HUES48 (cell line): ENCODE results near the gene PSG5.
"Not testable (repeated sequence)": the region's sequence is repeated elsewhere in the genome, so short reads cannot be mapped to it uniquely, and the experiment has no call there.

Experiments
- H3K27ac ChIP-seq: one replicate; pipeline ENCODE4 v1.7.0; 2013; ENCODE audit warnings: low read depth, low read length, inconsistent platforms
- H3K27me3 ChIP-seq: 2 replicates; pipeline ENCODE4 v1.6.1; 2013; ENCODE audit warnings: mild to moderate bottlenecking, low read length; ENCODE audit not compliant: control insufficient read depth, insufficient read depth
- H3K36me3 ChIP-seq: 2 replicates; pipeline ENCODE4 v1.6.1; 2013; ENCODE audit warnings: low read length; ENCODE audit not compliant: control insufficient read depth, insufficient read depth
- H3K4me1 ChIP-seq: 2 replicates; pipeline ENCODE4 v1.6.1; 2013; ENCODE audit warnings: mild to moderate bottlenecking, low read length; ENCODE audit not compliant: control insufficient read depth, insufficient read depth
- H3K4me3 ChIP-seq: 2 replicates; pipeline ENCODE4 v1.5.1; 2013; ENCODE audit warnings: mild to moderate bottlenecking, low read depth, low read length
- H3K9ac ChIP-seq: 2 replicates; pipeline ENCODE4 v1.6.1; 2013; ENCODE audit warnings: mild to moderate bottlenecking, low read depth, low read length, moderate library complexity
- H3K9me3 ChIP-seq: 2 replicates; pipeline ENCODE4 v1.6.1; 2013; ENCODE audit warnings: low read length; ENCODE audit not compliant: control insufficient read depth, insufficient read depth

The PSG5 gene

DNA sequence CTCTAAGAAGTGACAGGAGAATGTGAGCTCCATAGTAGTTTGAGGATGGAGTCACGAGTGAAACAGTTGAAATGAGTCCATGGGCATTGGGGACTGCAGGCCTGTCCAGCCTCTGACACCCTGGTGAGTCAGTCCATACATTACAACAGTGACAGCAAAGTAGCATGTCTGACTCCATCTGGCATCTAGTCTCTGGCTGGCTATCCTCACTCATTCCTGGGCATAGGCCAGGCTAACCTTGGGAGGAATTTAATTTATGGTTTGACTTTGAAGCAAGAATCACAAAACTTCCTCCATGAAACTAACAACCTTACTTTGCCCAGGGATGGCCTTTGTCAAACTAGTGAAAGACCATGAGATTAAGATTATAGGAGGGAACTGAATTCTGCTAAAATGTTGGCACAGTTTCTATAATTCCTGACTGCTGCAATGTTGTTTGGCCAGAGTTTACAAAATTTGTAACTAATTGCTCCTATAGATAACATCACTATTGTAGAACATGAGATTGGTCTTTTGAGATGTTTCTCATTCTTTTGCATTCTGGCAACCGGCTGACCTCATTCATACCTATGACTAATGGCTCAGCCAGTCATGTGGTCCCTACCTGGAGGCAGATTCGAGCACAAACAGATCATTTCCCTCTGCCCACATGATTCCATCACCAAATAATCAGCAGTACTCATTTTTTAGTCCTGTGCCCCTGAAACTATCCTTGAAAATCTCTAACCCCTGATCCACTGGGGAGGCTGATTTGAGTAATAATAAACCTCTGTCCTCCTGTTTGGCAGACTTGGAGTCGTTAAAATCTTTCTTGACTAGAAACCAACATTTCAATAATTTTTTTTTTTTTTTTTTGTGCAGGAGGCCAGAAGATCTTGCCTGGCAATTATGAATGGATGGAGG is 4.2 kb downstream of the PSG5 start:
- not testable (repeated sequence) for H3K4me1 ChIP-seq, H3K9ac ChIP-seq, H3K36me3 ChIP-seq, H3K27me3 ChIP-seq, H3K4me3 ChIP-seq, H3K27ac ChIP-seq
- peaks cover 19% of the 10 kb centered on the region; the same call in 1 of the 2 replicates for H3K9me3 ChIP-seq

DNA sequence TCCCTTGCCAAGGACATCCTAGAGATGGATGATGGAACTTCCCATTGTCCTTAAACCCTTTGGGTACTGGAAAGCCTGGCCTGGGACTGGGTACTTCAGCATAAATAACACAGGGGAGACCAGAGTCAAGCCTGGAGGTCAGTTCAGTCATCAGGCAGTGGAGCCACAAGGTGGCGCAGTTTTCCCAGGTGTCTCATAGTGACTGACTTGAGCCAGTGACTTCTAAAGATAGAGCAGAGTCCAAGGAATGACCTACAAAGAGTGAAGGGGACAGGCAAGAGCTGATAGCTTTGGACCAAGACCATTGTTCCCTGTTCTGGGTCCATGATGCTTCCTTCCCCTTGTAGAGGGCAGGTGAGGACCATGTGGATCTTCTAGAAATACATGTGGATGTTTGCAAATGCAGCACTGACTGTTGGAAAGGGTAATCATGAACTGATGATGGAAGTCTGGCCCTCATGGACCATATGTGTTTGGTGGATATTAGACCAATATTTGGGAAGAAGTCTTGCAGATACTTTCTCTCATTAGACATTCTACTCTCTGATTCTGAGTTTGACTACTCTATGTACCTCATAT is 6.7 kb downstream of the PSG5 start:
- H3K9me3 ChIP-seq, H3K9ac ChIP-seq, H3K36me3 ChIP-seq, H3K27me3 ChIP-seq, H3K4me3 ChIP-seq, H3K27ac ChIP-seq, H3K4me1 ChIP-seq: not testable (repeated sequence)

DNA sequence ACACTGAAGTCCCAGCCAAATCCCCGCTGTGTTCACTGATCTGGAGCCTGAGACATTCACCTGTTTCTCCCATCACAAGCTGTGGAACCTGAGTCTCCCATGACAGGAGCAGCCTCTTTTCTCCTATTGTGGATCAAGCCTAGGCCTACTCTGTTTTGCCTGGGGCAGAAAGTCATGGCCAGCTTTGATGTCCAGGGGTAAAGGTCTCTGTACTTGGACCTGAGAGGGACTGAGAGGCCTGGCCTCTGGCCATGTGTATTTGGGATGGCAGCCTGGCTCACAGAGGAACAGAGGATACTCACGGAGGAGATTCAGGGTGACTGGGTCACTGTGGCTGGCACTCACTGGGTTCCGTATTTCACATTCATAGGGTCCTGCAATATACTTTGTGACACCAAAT is 7.8 kb downstream of the PSG5 start:
- not testable (repeated sequence) for H3K27ac ChIP-seq, H3K4me3 ChIP-seq, H3K4me1 ChIP-seq, H3K36me3 ChIP-seq, H3K9me3 ChIP-seq, H3K27me3 ChIP-seq, H3K9ac ChIP-seq

DNA sequence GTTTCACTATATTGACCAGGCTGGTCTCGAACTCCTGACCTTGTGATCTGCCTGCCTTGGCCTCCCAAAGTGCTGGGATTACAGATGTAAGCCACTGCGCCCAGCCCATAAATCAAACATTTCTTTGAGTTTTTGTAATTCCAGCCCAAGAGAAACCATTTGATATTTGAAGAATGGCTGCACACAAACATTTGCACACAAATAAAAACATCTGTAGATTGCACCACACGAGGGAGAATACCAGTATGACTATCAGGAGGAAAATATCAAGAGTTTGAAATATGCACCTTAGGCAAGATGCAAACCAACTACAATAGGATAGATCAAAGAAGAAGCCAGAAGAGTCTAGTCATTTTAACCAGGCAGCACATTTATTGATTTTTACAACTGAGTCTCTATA is 20.4 kb downstream of the PSG5 start:
- not testable (repeated sequence) for H3K36me3 ChIP-seq, H3K4me1 ChIP-seq, H3K27ac ChIP-seq, H3K4me3 ChIP-seq, H3K9ac ChIP-seq, H3K27me3 ChIP-seq
- H3K9me3 ChIP-seq: peaks cover 31% of the 10 kb centered on the region

DNA sequence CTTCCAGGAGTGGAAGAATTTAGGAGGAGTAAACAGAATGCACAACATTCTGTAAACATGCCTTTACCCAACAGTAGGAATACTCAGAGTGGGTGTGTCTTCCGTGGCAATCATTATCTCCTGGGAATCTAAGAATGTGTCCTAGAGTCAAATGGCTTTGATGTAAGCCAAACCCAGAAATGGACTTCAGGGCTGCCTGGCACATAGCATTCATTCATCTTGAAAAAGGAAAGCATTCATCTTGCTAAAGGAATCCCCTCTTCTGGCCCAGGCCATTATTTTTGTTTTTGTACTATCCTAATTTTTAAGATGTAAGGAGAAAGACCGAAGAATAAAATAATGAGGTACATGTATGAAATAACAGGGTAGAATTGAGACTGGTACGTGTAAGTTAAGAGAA is 23.2 kb downstream of the PSG5 start:
- H3K36me3 ChIP-seq, H3K4me1 ChIP-seq, H3K9ac ChIP-seq, H3K27ac ChIP-seq, H3K4me3 ChIP-seq, H3K27me3 ChIP-seq: not testable (repeated sequence)
- peaks cover 22% of the 10 kb centered on the region for H3K9me3 ChIP-seq

DNA sequence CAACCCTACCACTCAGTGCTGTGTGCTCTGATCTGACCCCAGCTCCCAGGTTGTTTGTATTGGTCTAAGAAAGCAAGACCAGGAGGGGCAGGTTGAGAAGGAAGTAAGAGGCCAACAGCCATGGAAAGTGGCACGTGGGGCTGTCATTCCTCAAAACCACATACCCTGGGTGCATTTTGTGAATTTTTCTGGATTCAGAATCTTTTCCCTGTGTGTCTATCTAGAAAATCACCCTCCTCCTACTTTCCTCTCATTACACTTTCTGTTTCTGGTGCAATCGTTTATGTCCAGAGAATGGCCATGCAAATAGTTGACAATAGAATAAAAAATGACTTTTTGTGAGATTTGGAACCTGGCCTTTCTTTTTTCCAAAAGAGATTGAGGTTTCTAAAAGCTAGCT is 24.1 kb downstream of the PSG5 start:
- not testable (repeated sequence) for H3K4me3 ChIP-seq, H3K27ac ChIP-seq, H3K4me1 ChIP-seq, H3K27me3 ChIP-seq, H3K36me3 ChIP-seq, H3K9ac ChIP-seq
- H3K9me3 ChIP-seq: peaks cover 22% of the 10 kb centered on the region

DNA sequence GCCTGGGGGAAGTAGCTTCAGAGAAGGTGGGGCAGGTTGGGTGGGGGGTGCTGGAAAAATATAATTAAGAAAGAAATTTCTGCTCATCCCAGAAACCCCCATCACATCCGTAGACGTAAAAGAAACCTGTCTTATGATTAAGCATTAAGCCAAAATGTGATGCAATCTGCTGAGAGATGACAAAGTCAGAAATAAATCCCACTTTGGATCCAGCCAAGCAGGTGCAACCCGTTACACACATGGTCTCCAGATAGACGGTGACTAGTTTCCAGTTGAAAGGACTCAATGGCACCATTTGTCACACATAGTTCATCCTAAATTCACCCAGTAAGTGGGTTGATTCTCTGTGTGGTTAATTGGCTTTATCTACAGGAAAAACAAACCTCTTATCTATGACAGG is 34.1 kb downstream of the PSG5 start:
- Histone ChIP-seq H3K4me3 (no peak overlapping the region), H3K4me1 (no peaks in the 10 kb centered on the region), H3K9ac (no peak overlapping the region), H3K36me3 (no peaks in the 10 kb centered on the region), H3K27me3 (no peaks in the 10 kb centered on the region), H3K9me3 (peaks cover 41% of the 10 kb centered on the region), H3K27ac (no peak overlapping the region)

DNA sequence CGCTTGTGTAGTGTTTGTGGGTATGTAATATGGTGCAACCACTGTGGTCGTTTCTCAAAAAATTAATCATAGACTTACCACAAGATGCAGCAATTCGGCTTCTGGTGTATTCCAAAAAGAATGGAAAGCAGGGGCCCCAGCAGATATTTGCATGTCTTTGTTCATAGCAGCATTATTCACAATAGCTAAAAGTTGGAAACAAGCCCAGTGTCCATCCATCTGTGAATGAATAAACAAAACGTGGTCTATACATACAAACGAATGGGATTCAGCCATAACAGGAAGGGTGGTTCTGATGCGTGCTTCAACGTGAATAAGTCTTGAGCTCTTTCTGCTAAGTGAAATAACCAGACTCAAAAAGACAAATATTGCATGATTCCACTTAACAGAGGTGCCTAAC is 36.5 kb downstream of the PSG5 start:
- H3K27me3 ChIP-seq, H3K36me3 ChIP-seq, H3K27ac ChIP-seq, H3K9ac ChIP-seq, H3K4me1 ChIP-seq, H3K4me3 ChIP-seq: not testable (repeated sequence)
- peaks cover 43% of the 10 kb centered on the region for H3K9me3 ChIP-seq

DNA sequence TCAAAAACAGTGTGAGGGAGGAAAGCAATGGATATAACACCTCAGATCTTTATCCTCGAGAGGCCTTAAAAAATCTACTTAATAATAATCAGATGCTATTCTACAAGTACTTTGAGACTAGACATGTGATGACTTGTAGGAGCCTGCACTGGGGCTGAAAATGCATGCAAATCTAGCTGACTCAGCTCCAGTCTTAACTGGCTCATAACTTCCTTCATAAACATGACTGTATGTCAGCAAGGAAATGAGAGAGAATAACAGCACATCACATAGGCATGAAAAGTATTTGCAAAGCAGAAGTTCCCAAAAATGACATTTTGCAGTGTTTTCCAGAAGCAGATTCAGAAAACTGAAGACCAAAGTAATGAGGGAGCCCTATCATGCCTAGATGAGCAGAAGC is 38.1 kb downstream of the PSG5 start:
- H3K27me3 ChIP-seq: no peaks in the 10 kb centered on the region
- H3K9me3 ChIP-seq: peaks cover 44% of the 10 kb centered on the region
- H3K4me3 ChIP-seq: no peak overlapping the region
- H3K4me1 ChIP-seq: no peaks in the 10 kb centered on the region
- H3K9ac ChIP-seq: no peak overlapping the region
- no peak overlapping the region for H3K27ac ChIP-seq
- no peaks in the 10 kb centered on the region for H3K36me3 ChIP-seq

DNA sequence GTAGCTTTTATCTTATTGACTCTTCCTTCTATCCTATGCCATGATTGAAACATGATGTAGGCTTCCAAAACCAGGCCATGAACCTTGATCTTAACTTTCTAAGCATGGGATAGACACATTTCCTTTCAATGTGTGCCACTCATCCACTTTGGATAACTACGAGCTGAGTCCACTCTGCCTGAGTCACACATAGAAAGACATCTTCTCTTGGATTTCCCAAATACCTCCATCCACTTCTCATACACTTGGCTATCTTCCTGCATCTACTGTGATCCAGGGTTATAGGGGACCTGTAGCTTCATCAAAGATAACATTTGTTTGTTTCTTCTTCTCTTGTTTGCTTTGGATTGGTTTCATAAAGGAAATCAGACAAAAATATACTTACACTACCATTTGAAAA is 44.6 kb downstream of the PSG5 start:
- H3K4me3 ChIP-seq, H3K27me3 ChIP-seq, H3K4me1 ChIP-seq, H3K9ac ChIP-seq, H3K36me3 ChIP-seq, H3K27ac ChIP-seq: not testable (repeated sequence)
- H3K9me3 ChIP-seq: peaks cover 46% of the 10 kb centered on the region

DNA sequence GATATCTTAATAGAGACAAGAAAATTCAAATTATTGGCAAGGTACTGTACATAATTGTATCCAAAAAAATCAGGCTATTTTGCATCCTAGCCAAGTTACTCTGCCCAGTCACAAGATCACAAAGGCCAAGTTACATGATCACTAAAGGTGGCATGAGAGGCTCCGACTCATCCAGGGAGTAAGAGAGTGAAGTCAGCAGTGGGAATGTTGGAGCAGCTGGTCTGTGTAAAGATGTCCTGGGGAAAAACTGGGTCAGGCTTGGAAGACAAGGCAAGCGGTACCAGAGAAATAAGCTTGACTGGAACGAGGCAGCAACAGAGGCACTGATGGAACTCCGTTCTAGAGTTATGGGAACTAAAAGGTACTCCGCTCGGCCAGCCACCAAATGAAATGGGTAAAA is 53.6 kb downstream of the PSG5 start:
- no peak overlapping the region for H3K9ac ChIP-seq
- H3K36me3 ChIP-seq: no peaks in the 10 kb centered on the region
- H3K9me3 ChIP-seq: peaks cover 41% of the 10 kb centered on the region
- H3K4me3 ChIP-seq: no peak overlapping the region
- H3K27ac ChIP-seq: no peak overlapping the region
- H3K4me1 ChIP-seq: no peaks in the 10 kb centered on the region
- no peaks in the 10 kb centered on the region for H3K27me3 ChIP-seq
